ENCODE results near the gene TSSC4.

Gene TSSC4

DNA sequence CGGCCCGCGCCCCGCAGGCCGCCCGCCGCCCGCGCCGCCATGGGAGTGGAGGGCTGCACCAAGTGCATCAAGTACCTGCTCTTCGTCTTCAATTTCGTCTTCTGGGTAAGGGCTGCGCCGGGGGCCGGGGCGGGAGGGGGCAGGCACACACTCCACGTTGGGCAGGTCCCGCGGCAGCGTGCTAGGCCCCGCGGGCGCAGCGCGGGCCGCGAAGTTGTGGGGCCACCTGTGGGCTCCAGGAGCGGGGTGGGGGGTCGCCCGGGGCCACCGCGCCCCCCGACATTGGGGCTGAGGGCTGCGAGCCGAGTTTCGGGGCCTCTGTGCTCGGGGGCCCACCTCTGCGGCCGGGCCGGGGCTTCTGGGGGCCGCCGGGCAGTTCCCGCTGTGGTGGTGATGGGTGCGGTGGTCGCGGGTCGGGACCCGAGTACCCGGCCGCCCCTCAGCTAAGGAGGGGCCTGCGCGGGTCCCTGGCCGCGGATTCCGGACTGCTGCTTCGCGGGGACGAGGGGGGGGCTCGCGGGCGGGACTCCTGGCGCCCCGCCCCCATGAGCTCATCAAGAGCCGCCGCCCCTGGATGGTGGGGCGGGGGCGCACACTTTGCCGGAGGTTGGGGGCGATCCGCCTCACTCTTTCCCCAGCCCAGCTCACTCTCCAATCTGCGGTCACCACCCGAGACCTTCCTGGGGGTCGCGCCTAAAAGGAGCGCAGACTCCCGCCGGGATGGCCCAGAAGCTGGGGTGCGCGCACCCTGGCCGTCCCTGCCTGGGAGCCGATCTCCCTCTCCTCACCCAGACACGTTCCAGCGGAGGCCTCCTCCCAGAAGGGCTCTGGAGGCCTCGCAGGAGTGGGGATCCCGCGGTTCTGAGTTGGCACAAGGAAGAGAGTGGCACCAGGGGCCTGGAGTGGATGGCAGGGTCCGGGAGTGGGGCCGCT lies 22.8 kb upstream of the TSSC4 start:
- H3K4me3 ChIP-seq (ENCODE audit: low read depth, low read length), result peak overlapping the region; percentile 69
- TF ChIP-seq, protein P1, sequence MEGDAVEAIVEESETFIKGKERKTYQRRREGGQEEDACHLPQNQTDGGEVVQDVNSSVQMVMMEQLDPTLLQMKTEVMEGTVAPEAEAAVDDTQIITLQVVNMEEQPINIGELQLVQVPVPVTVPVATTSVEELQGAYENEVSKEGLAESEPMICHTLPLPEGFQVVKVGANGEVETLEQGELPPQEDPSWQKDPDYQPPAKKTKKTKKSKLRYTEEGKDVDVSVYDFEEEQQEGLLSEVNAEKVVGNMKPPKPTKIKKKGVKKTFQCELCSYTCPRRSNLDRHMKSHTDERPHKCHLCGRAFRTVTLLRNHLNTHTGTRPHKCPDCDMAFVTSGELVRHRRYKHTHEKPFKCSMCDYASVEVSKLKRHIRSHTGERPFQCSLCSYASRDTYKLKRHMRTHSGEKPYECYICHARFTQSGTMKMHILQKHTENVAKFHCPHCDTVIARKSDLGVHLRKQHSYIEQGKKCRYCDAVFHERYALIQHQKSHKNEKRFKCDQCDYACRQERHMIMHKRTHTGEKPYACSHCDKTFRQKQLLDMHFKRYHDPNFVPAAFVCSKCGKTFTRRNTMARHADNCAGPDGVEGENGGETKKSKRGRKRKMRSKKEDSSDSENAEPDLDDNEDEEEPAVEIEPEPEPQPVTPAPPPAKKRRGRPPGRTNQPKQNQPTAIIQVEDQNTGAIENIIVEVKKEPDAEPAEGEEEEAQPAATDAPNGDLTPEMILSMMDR (IDR thresholded peaks at IDR 0.05; ENCODE audit: control insufficient read depth, extremely low read depth, insufficient read depth), result no peak
- DNase-seq (ENCODE audit: low read depth), result no peak

DNA sequence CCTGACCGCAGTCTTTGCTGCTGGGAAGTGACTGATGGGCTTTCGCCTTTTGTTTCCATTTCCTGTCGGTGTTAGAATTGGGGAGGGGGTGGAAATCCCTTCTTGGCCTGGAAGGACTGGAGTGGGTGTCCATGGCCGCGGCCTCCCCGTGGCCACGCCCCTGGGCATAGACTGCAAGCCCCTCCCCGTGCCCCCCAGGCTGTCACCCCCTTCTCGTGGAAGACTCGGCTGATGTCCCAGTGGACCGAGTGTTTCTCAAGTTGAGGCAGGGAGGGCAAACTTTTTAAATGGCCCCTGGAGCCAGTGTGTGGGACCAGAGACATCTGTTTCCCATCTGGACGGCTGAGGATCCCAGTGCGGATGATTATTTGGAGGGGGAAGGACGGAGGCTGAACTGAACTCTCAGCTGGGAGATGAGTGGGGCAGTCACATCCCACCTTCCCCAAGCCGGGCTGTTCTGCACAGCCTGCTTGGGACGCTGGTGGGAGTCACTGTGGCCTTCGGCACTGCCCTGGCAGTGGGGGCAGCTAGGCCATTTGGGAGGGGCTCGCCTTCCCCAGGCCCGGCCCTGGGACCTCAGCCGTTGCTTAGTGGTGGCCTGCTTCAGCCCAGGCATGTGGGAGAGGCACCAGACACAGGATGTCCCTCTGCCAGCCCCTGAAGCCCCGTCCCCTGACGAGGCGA lies 21.9 kb upstream of the TSSC4 start:
- TF ChIP-seq, protein P1 (IDR thresholded peaks at IDR 0.05; ENCODE audit: control insufficient read depth, extremely low read depth, insufficient read depth), result no peak
- H3K4me3 ChIP-seq (ENCODE audit: low read depth, low read length), result peak overlapping the region; percentile 69
- DNase-seq (ENCODE audit: low read depth), result no peak

DNA sequence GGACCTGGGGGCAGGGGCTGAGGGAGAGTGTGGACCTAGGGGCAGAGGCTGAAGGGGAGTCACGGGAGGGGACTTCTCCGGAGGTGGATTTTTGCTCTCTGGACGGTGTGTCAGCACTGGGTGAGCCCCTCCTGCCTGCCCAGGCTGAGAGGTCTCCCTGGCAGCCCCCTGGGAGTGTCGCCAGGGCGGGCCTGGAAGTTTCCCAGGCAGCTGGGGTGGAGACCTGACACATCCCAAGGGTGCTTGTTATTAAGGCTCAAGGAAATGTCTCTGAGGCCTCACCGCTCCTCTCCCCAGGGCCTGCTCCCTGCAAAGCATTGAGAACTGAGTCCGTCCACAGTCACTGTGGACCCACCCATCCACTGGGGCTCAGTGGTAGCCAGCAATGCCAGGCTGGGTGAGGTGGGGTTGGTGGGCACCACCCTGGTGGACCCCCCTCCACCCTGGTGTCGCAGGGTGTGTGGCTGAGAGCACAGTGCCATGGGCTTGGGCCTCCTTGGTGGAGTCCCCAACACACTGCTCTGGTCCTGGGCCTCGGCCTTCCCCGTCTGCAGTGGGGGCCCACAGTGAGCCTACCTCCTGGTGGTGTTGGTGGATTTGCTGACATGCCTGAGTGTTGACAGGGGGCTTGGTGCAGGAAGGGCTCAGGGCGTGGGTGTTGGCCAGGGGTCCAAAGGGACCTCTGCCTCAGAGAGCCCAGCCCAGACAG lies 20.9 kb upstream of the TSSC4 start:
- H3K4me3 ChIP-seq (ENCODE audit: low read depth, low read length), result no peak overlapping the region
- TF ChIP-seq, protein P1 (IDR thresholded peaks at IDR 0.05; ENCODE audit: control insufficient read depth, extremely low read depth, insufficient read depth), result no peak
- DNase-seq (ENCODE audit: low read depth), result no peak

DNA sequence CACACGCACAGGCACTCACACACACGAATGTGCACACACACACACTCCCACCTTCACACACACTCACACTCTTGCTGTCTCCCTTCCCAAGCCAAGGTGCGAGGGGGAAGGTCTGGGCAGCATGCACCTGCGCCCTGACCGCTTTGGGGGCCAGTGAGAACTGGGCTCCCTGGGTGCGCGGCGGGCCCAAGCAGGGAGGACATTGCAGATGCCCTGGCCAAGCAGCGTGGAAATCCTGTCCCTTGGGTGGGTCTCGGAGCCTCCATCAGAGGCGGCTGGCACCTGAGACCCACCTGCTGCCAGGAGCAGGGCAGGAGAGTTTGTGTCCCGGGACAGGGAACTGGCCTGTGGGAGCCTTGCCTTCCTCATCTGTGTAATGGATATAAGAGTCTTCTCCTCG lies 20.2 kb upstream of the TSSC4 start:
- TF ChIP-seq, protein P1 (IDR thresholded peaks at IDR 0.05; ENCODE audit: control insufficient read depth, extremely low read depth, insufficient read depth), result no peak
- no peak overlapping the region for H3K4me3 ChIP-seq (ENCODE audit: low read depth, low read length)
- DNase-seq (ENCODE audit: low read depth), result no peak

DNA sequence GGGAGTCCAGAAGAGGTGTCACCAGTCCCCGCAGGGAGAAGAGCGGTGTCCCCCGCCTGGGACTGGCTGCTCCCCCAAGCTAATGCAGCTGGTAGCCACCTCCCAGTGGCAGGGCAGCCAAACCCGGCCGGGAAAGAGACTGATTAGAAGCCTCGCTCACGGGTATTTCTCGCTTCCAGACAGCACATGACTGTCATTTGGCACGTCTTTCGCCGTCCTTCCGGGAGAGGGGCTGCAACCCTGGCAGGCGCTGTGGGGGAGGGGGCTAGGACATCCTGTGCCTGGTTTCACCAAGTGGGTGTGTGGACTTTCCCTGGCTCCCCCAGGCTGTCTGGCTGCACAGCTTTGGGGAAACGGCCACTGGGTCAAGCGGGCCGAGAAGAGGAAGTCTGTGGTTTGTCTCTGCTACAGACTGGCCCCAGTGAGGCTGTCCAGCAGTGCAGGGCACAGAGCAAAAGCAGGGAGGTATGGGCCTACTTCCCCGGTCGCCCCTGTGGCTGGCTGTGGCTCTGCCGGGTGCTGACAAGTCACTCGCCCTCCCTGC lies 19.7 kb upstream of the TSSC4 start:
- no peak overlapping the region for H3K4me3 ChIP-seq (ENCODE audit: low read depth, low read length)
- TF ChIP-seq, protein P1 (IDR thresholded peaks at IDR 0.05; ENCODE audit: control insufficient read depth, extremely low read depth, insufficient read depth), result no peak
- no peak for DNase-seq (ENCODE audit: low read depth)

DNA sequence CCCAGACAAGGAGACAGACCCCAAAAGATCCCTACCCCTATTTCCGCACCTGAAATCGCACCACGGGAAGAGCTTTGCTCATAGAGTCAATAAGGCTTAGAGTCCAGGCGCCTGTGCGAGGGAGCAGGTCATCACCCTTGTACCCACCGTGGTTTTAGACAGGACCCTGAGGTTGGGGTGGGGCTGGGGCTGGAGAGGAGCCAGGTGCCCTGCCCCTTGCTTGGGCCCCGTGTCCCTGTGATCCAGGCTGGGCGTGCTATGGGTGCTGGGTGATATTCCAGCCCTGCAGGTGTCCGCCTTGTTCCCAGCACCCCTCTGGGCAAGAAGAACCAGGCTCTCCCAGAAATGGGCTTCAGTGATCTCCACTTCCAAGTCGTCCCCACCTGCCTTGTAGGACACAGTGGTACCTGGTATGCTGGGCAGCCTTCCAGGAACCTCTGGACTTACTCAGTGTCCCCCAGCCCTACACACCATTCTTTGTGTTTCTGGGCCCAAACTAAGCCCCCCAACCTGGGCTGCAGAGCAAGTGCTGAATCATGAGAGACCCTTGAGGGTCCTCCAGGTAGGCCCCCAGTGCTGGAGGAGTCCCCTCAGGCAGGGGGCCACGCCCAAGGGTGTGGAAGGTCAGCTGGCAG lies 18.9 kb upstream of the TSSC4 start:
- H3K4me3 ChIP-seq (ENCODE audit: low read depth, low read length), result no peak overlapping the region
- TF ChIP-seq, protein P1 (IDR thresholded peaks at IDR 0.05; ENCODE audit: control insufficient read depth, extremely low read depth, insufficient read depth), result no peak
- no peak for DNase-seq (ENCODE audit: low read depth)
